Stimulated activated CD8-positive, alpha-beta memory T cell treated with anti-CD3 and anti-CD28 coated beads, Interleukin-4, amount 100 ng/mL, for 48 hours (primary cell): ENCODE data around the gene OCSTAMP.
A peak's percentile ranks its signal among the peaks of the same experiment; 100 is the strongest.

Experiments
- DNase-seq: peaks from one replicate; pipeline ENCODE4 v3.0.0-alpha.2; 2020

Gene OCSTAMP

GRCh38 chr20:46512943-46513844 is 37.3 kb downstream of the OCSTAMP start, which contains the start of gene ZNF334:
ZNF334 (minus strand) TSS chr20:46513559; CDS start chr20:46512102, 1,457 bp downstream.
- DNase-seq = peak; percentile 73

- DNase-seq = no peak
These were observed 40.9 kb downstream of the OCSTAMP start for GRCh38 chr20:46509523-46509922.

GRCh38 chr20:46507760-46508407 is 42.6 kb downstream of the OCSTAMP start:
- no peak for DNase-seq

GRCh38 chr20:46505506-46505905 is 44.9 kb downstream of the OCSTAMP start:
- DNase-seq = no peak

- no peak for DNase-seq
These were observed 48.5 kb downstream of the OCSTAMP start for GRCh38 chr20:46501961-46502360.

GRCh38 chr20:46501337-46501942 is 49.0 kb downstream of the OCSTAMP start:
- DNase-seq = no peak

GRCh38 chr20:46494077-46494476 is 56.4 kb downstream of the OCSTAMP start:
- no peak for DNase-seq

- DNase-seq = no peak
These were observed 59.1 kb downstream of the OCSTAMP start for GRCh38 chr20:46491354-46491753.
